Spleen (tissue), 11 donors: Measurements from ENCODE around the gene POGZ. TPM values are rescaled to one million over a fixed set of nuclear protein-coding genes. Genes with fewer than 3 reads are reported as not detected.
A peak's percentile ranks its signal among the peaks of the same experiment; 100 is the strongest.

Experiments used
- DNase-seq: peaks from one replicate; pipeline ENCODE4 v3.0.0-alpha.2; 2020
- H3K27ac ChIP-seq, 8 donors: fragments of 200-600 bp; sonication (generic) in 7 of 8; 1 replicate in 4 of 8; 2 replicates in 4 of 8; pipeline versions ENCODE4 v1.5.0 to v1.8.0; 2016 to 2021; ENCODE audit warnings: inconsistent platforms in 4 of 8, mild to moderate bottlenecking in 4 of 8, moderate library complexity in 1 of 8
- H3K27me3 ChIP-seq, 7 donors: fragments of 200-600 bp; sonication (generic) in 6 of 7; replicated peaks in 1 of 7; 1 replicate in 4 of 7; 2 replicates in 3 of 7; pipeline versions ENCODE4 v1.5.0 to v1.8.0; 2016 to 2021; ENCODE audit warnings: inconsistent platforms in 3 of 7, mild to moderate bottlenecking in 1 of 7
- H3K36me3 ChIP-seq, 6 donors: fragments of 200-600 bp; sonication (generic) in 5 of 6; 1 replicate in 4 of 6; 2 replicates in 2 of 6; pipeline versions ENCODE4 v1.5.0 to v1.8.0; 2016 to 2021; ENCODE audit warnings: inconsistent platforms in 2 of 6
- H3K4me1 ChIP-seq, 6 donors: fragments of 200-600 bp; sonication (generic) in 5 of 6; 1 replicate in 3 of 6; 2 replicates in 3 of 6; pipeline versions ENCODE4 v1.5.0 to v1.8.0; 2016 to 2021; ENCODE audit warnings: inconsistent platforms in 3 of 6
- H3K4me3 ChIP-seq, 8 donors: fragments of 200-600 bp; sonication (generic) in 7 of 8; 1 replicate in 4 of 8; 2 replicates in 4 of 8; pipeline versions ENCODE4 v1.5.0 to v1.8.0; 2016 to 2021; ENCODE audit warnings: inconsistent platforms in 4 of 8, mild to moderate bottlenecking in 4 of 8, moderate library complexity in 2 of 8
- H3K9me3 ChIP-seq, 8 donors: fragments of 200-600 bp; sonication (generic) in 7 of 8; 1 replicate in 4 of 8; 2 replicates in 4 of 8; pipeline versions ENCODE4 v1.5.0 to v1.8.0; 2016 to 2021; ENCODE audit warnings: inconsistent platforms in 4 of 8
- CTCF ChIP-seq, 11 experiments: fragments of 200-600 bp in 7 of 11; fragments of 450-650 bp in 4 of 11; sonication (generic) in 4 of 11; IDR thresholded peaks in 8 of 11; conservative IDR thresholded peaks in 3 of 11; 1 replicate in 7 of 11; 2 replicates in 4 of 11; pipeline versions ENCODE4 v1.4.0 to v1.8.0; 2016 to 2021; ENCODE audit warnings: antibody characterized with exemption in 11 of 11, inconsistent platforms in 4 of 11, mild to moderate bottlenecking in 1 of 11
- POLR2A ChIP-seq, 3 donors: fragments of 450-650 bp; IDR thresholded peaks; one replicate each; pipeline ENCODE4 v1.5.1; 2017; ENCODE audit warnings: antibody characterized with exemption in 3 of 3, mild to moderate bottlenecking in 1 of 3
- POLR2AphosphoS5 ChIP-seq, 3 donors: sonication (generic); formaldehyde crosslinking; IDR thresholded peaks; one replicate each; pipeline ENCODE4 v1.5.1; 2017; ENCODE audit warnings: antibody characterized with exemption in 3 of 3
- WGBS, 5 donors: extraction: QIAGEN DNeasy Blood & Tissue Kit in 3 of 5; methylation state at CpG; one replicate each; pipeline versions ENCODE4 v1.1.5 to v1.1.7; 2013 to 2018; 5-methylcytosine and 5-hydroxymethylcytosine counted together
- intact Hi-C: fragments of 100-400 bp; cut with DNase I; formaldehyde crosslinking; loops from one replicate; pipeline ENCODE4 v1.15.0; 2023; ENCODE audit warnings: low total_unique reads
- polyA plus RNA-seq, 3 donors: library from polyadenylated mRNA; stranded (reverse); fragments of 200-250 nt; gene quantifications; one replicate each; pipeline ENCODE4 v1.2.1, GENCODE V29; 2013
- total RNA-seq, 7 donors: library from RNA; depleted of rRNA in 3 of 7; stranded (reverse); fragments of >200 nt in 3 of 7; fragmentation: NEBNext Ultra II Directional in 4 of 7; extraction: Animal tissue kit (Norgen Biotek cat#: 25700) in 4 of 7; gene quantifications; one replicate each; pipeline versions ENCODE4 v1.1.0 to v1.2.1, GENCODE V29; 2016 to 2021
- donor health status: healthy with polysubstance abuse.
- donor health status: DM: no; HTN: no; CAD: no; lungs with moderate emphysema.
- donor health status: DM: no; HTN: no; CAD: no.
- donor health status: Bipolar disorder and iron deficiency.
- donor health status: healthy.
- donor health status: DM: no; HTN: no; CAD: no.
- donor health status: DM: yes; HTN: yes; CAD: no.

Gene POGZ
- total and polyA plus RNA-seq, 10 donors: 12.9 to 133 (median 82.6) TPM

- H3K4me3 ChIP-seq: no peak overlapping the region
- 87 to 92% (median 90%) methylated on average over 7 of the region's 7 CpGs for WGBS, 5 donors
- H3K4me1 ChIP-seq: peaks cover 18 to 66% (median 47%) of the 10 kb centered on the region in 6 donors
- intact Hi-C loops: no loop called here
- H3K9me3 ChIP-seq: no peaks in the 10 kb centered on the region
- H3K27me3 ChIP-seq: no peaks in the 10 kb centered on the region
- peak overlapping the region; percentile 19 to 89 (median 81) for H3K27ac ChIP-seq
- peaks cover 0 to 38% (median 3%) of the 10 kb centered on the region in 6 donors for H3K36me3 ChIP-seq
- peak; percentile 37 for DNase-seq
- TF ChIP-seq POLR2AphosphoS5 (IDR thresholded peaks at IDR 0.05) (no peak), POLR2A (IDR thresholded peaks at IDR 0.05) (no peak), CTCF (IDR thresholded peaks at IDR 0.05 in 8 of 11, conservative IDR thresholded peaks at IDR 0.05 in 3 of 11) (no peak)
Observed at GRCh38 chr1:151369302-151369610, 90.0 kb downstream of the POGZ start.

- H3K36me3 ChIP-seq: peaks cover 0 to 44% (median 3%) of the 10 kb centered on the region in 6 donors
- peak; percentile 58 for DNase-seq
- H3K27ac ChIP-seq: peak overlapping the region; percentile 55 to 89 (median 81)
Observed at GRCh38 chr1:151368393-151369301, 90.6 kb downstream of the POGZ start.

GRCh38 chr1:151367658-151368392 lies 91.5 kb downstream of the POGZ start:
- Histone ChIP-seq H3K4me3 (no peak overlapping the region), H3K27me3 (no peaks in the 10 kb centered on the region), H3K9me3 (peaks cover 0 to 4% (median 3%) of the 10 kb centered on the region in 8 donors), H3K27ac (peak overlapping the region; percentile 20 to 89 (median 81)), H3K36me3 (peaks cover 0 to 50% (median 3%) of the 10 kb centered on the region in 6 donors), H3K4me1 (peaks cover 18 to 64% (median 45%) of the 10 kb centered on the region in 6 donors)
- DNase-seq: peak; percentile 84
- WGBS, 5 donors: 52 to 71% (median 63%) methylated on average over 8 of the region's 8 CpGs
- TF ChIP-seq POLR2A (IDR thresholded peaks at IDR 0.05) (no peak), CTCF (IDR thresholded peaks at IDR 0.05 in 8 of 11, conservative IDR thresholded peaks at IDR 0.05 in 3 of 11) (no peak), POLR2AphosphoS5 (IDR thresholded peaks at IDR 0.05) (peak in 2 of 3 donors; percentile 83)
- intact Hi-C loops: no loop called here

More at GRCh38 chr1:151368393-151369301, 90.6 kb downstream of the POGZ start:
- H3K4me1 ChIP-seq: peaks cover 18 to 66% (median 47%) of the 10 kb centered on the region in 6 donors
- WGBS, 5 donors: 79 to 95% (median 89%) methylated on average over 16 to 20 of the region's 20 CpGs
- no peaks in the 10 kb centered on the region for H3K9me3 ChIP-seq
- H3K4me3 ChIP-seq: no peak overlapping the region
- TF ChIP-seq CTCF (IDR thresholded peaks at IDR 0.05 in 8 of 11, conservative IDR thresholded peaks at IDR 0.05 in 3 of 11): no peak
- no peak for TF ChIP-seq POLR2A (IDR thresholded peaks at IDR 0.05)
- TF ChIP-seq POLR2AphosphoS5 (IDR thresholded peaks at IDR 0.05): no peak
- intact Hi-C loops: no loop called here
- no peaks in the 10 kb centered on the region for H3K27me3 ChIP-seq
